Endodermal cell (in vitro differentiated cells): ENCODE measurements around the gene GSDME. TPM values are rescaled to one million over a fixed set of nuclear protein-coding genes. Genes with fewer than 3 reads are reported as not detected.

Experiments used
- DNase-seq: peaks from one replicate; pipeline ENCODE4 v3.0.0-alpha.2; 2017
- H3K27ac ChIP-seq: 2 replicates; pipeline ENCODE4 v1.5.1; 2013; ENCODE audit warnings: mild to moderate bottlenecking, low read depth, low read length, moderate library complexity
- H3K27me3 ChIP-seq: 2 replicates; pipeline ENCODE4 v1.6.1; 2013; ENCODE audit warnings: mild to moderate bottlenecking, low read length, moderate library complexity; ENCODE audit not compliant: insufficient read depth, control insufficient read depth, poor library complexity, severe bottlenecking
- H3K36me3 ChIP-seq: 2 replicates; pipeline ENCODE4 v1.7.0; 2013; ENCODE audit warnings: mild to moderate bottlenecking, low read length, moderate library complexity; ENCODE audit not compliant: control insufficient read depth, insufficient read depth
- H3K4me1 ChIP-seq: one replicate; pipeline ENCODE4 v1.7.0; 2013; ENCODE audit warnings: low read length; ENCODE audit not compliant: control insufficient read depth, insufficient read depth
- H3K4me3 ChIP-seq: 2 replicates; pipeline ENCODE4 v1.5.1; 2013; ENCODE audit warnings: mild to moderate bottlenecking, low read length, moderate library complexity
- H3K9ac ChIP-seq: 2 replicates; pipeline ENCODE4 v1.6.1; 2013; ENCODE audit warnings: mild to moderate bottlenecking, low read length, moderate library complexity; ENCODE audit not compliant: poor library complexity, severe bottlenecking; ENCODE audit errors: extremely low read depth
- H3K9me3 ChIP-seq: 2 replicates; pipeline ENCODE4 v1.6.1; 2013; ENCODE audit warnings: mild to moderate bottlenecking, low read length, moderate library complexity; ENCODE audit not compliant: control insufficient read depth
- H3K27ac Mint-ChIP-seq: 2 replicates; pipeline ENCODE4 v1.8.0; 2020; ENCODE audit warnings: mixed read lengths
- H3K27me3 Mint-ChIP-seq: 2 replicates; pipeline ENCODE4 v1.8.0; 2021; ENCODE audit warnings: mild to moderate bottlenecking, mixed read lengths; ENCODE audit not compliant: insufficient read depth
- H3K36me3 Mint-ChIP-seq: 2 replicates; pipeline ENCODE4 v1.8.0; 2020; ENCODE audit warnings: low read depth, mixed read lengths
- H3K4me1 Mint-ChIP-seq: 2 replicates; pipeline ENCODE4 v1.8.0; 2020; ENCODE audit warnings: mixed read lengths
- H3K4me3 Mint-ChIP-seq: 2 replicates; pipeline ENCODE4 v1.8.0; 2020; ENCODE audit warnings: mild to moderate bottlenecking, moderate library complexity, mixed read lengths
- H3K9me3 Mint-ChIP-seq: 2 replicates; pipeline ENCODE4 v1.8.0; 2020; ENCODE audit warnings: mild to moderate bottlenecking, mixed read lengths
- CTCF ChIP-seq: fragments of 200-600 bp; sonication (generic); conservative IDR thresholded peaks from 2 replicates; pipeline ENCODE4 v1.5.0; 2021; ENCODE audit warnings: antibody characterized with exemption, mild to moderate bottlenecking
- WGBS, 2 experiments: methylation state at CpG; one replicate each; pipeline versions ENCODE4 v1.1.5 to v1.1.7; 2013; ENCODE audit warnings: missing lambda C conversion rate in 2 of 2, mixed read lengths in 1 of 2; ENCODE audit not compliant: insufficient coverage in 1 of 2, insufficient read length in 1 of 2; 5-methylcytosine and 5-hydroxymethylcytosine counted together
- total RNA-seq, 2 donors: library from RNA; stranded (reverse); fragmentation: NEBNext Ultra II Directional in 1 of 2; extraction: Animal tissue kit (Norgen Biotek cat#: 25700) in 1 of 2; gene quantifications; 2 replicates in 1 of 2; 3 replicates in 1 of 2; pipeline ENCODE4 v1.2.1, GENCODE V29; 2021

The GSDME gene
- total RNA-seq, 2 donors from 2014 or later: 8.9 to 17.9 TPM

DNA sequence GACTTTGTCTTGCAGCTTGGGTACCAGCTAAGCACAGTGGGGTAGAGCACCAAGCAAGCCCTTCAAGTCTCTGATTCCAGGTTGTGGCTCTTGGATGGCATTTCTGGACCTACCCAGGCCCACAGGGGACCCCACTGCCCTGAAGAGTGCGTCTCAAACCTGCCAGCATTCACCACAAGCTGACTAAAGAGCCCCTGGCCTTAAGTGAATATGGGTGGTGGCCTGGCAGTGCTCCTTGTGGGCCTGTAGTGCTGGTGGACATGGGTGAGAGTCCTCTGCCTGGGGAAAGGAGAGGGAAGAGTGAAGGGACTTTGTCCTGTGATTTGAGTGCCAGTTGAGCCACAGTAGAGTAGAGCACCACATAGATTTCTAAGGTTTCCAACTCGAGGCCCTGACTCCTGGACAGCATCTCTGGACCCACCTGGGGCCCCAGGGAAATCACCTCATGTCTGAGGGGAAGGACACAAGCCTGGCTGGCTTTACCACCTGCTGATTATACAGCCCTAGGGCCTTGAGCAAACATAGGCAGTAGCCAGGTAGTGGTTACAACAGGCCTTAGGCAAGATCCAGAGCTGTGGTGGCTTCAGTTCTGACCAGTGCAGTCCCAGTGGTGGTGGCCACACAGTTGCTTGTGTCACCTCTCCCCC lies 23.7 kb downstream of the GSDME start:
- peaks cover 4% of the 10 kb centered on the region for H3K4me1 Mint-ChIP-seq
- Histone ChIP-seq H3K9ac (no peak overlapping the region), H3K4me3 (no peak overlapping the region), H3K9me3 (peaks cover 3% of the 10 kb centered on the region), H3K27me3 (no peaks in the 10 kb centered on the region), H3K27ac (no peak overlapping the region), H3K36me3 (no peaks in the 10 kb centered on the region), H3K4me1 (no peaks in the 10 kb centered on the region)
- no peaks in the 10 kb centered on the region for H3K36me3 Mint-ChIP-seq
- no peak overlapping the region for H3K4me3 Mint-ChIP-seq
- H3K9me3 Mint-ChIP-seq: peaks cover 9% of the 10 kb centered on the region
- no peak for DNase-seq
- H3K27me3 Mint-ChIP-seq: no peaks in the 10 kb centered on the region
- no peak overlapping the region for H3K27ac Mint-ChIP-seq
- no peak for TF ChIP-seq CTCF
- 86 to 87% methylated on average over 1 to 2 of the region's 2 CpGs for WGBS, 2 experiments

DNA sequence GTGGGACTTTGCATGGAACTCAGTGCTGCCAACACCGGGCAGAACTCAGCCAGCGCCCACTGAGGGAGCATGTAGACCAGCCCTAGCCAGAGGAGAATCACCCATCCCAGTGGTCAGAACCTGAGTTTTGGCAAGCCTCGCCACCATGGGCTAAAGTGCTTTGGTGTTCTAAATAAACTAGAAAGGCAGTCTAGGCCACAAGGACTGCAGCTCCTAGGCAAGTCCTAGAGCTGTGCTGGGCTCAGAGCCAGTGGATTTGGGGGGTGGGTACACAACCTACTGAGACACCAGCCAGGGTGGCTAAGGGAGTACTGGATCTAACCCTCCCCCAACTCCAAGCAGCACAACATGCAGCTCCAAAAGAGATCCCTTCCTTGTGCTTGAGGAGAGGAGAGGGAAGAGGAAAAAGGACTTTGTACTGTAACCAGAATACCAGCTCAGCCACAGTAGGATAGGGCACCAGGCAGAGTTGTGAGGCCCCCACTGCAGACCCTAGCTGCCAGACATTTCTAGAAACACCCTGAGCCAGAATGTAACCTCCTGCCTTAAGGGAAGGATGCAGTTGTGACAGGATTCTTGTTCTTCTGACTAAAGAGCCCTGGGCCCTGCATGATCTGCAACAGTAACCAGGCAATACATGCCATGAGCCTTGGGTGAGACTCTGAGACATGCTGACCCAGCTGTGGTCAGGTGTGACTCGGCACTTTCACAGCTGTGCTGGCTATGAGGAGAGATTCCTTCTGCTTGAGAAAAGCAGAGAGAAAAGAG lies 24.4 kb downstream of the GSDME start:
- H3K9ac ChIP-seq: no peak overlapping the region
- no peak overlapping the region for H3K4me3 ChIP-seq
- no peak overlapping the region for H3K27ac ChIP-seq
- no peak overlapping the region for H3K27ac Mint-ChIP-seq
- no peaks in the 10 kb centered on the region for H3K36me3 Mint-ChIP-seq
- peaks cover 2% of the 10 kb centered on the region for H3K9me3 Mint-ChIP-seq
- H3K4me1 Mint-ChIP-seq: peaks cover 4% of the 10 kb centered on the region
- H3K9me3 ChIP-seq: no peaks in the 10 kb centered on the region
- DNase-seq: no peak
- H3K36me3 ChIP-seq: no peaks in the 10 kb centered on the region
- no peaks in the 10 kb centered on the region for H3K27me3 Mint-ChIP-seq
- H3K4me1 ChIP-seq: no peaks in the 10 kb centered on the region
- WGBS, 2 experiments: 93 to 94% methylated on average over 4 of the region's 4 CpGs
- no peak for TF ChIP-seq CTCF
- H3K27me3 ChIP-seq: no peaks in the 10 kb centered on the region
- no peak overlapping the region for H3K4me3 Mint-ChIP-seq

- no peak overlapping the region for H3K27ac Mint-ChIP-seq
- TF ChIP-seq CTCF: no peak
- Histone ChIP-seq H3K4me1 (no peaks in the 10 kb centered on the region), H3K36me3 (no peaks in the 10 kb centered on the region), H3K27me3 (no peaks in the 10 kb centered on the region), H3K27ac (no peak overlapping the region), H3K4me3 (no peak overlapping the region), H3K9me3 (no peaks in the 10 kb centered on the region), H3K9ac (no peak overlapping the region)
- DNase-seq: no peak
- H3K27me3 Mint-ChIP-seq: no peaks in the 10 kb centered on the region
- 90 to 92% methylated on average over 11 to 13 of the region's 13 CpGs for WGBS, 2 experiments
- H3K4me1 Mint-ChIP-seq: peaks cover 4% of the 10 kb centered on the region
- H3K36me3 Mint-ChIP-seq: no peaks in the 10 kb centered on the region
- no peak overlapping the region for H3K4me3 Mint-ChIP-seq
- H3K9me3 Mint-ChIP-seq: no peaks in the 10 kb centered on the region
Observed at GRCh38 chr7:24731313-24731712, 26.0 kb downstream of the GSDME start.
